ENCODE data around the gene PRKAB2. TPM values are rescaled to one million over a fixed set of nuclear protein-coding genes. Genes with fewer than 3 reads are reported as not detected.

The PRKAB2 gene
- total and polyA plus RNA-seq, 2 of the 13 experiments (the other 11 are each of a cell fraction or from before 2014, with no cell fraction given): 44.0 to 118 TPM

DNA sequence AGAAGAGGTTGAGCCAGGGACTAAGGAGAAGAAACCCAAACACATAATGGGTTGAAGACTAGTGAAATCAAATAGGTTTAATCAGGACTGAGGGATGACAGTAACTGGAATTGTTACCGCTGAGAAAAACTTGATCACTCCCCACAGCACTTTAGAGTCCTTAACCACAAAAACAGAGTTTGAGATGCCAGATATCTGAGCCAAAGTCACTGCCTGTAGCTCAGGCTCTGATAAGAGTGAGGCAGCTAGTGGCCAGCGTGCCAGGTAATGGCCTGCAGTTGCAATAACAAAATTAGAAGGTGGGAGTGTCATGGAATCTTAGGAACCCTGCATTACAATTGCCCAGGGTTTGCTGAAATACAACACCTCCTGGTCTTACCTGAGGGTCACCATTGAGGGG is 48.0 kb downstream of the PRKAB2 start (continued):
- TF ChIP-seq, protein P1, sequence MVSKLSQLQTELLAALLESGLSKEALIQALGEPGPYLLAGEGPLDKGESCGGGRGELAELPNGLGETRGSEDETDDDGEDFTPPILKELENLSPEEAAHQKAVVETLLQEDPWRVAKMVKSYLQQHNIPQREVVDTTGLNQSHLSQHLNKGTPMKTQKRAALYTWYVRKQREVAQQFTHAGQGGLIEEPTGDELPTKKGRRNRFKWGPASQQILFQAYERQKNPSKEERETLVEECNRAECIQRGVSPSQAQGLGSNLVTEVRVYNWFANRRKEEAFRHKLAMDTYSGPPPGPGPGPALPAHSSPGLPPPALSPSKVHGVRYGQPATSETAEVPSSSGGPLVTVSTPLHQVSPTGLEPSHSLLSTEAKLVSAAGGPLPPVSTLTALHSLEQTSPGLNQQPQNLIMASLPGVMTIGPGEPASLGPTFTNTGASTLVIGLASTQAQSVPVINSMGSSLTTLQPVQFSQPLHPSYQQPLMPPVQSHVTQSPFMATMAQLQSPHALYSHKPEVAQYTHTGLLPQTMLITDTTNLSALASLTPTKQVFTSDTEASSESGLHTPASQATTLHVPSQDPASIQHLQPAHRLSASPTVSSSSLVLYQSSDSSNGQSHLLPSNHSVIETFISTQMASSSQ (IDR thresholded peaks at IDR 0.05; ENCODE audit: low read depth): no peak
- TF ChIP-seq, protein P1 (CRISPR knock-in tag; IDR thresholded peaks at IDR 0.05; ENCODE audit: borderline replicate concordance): no peak
- no peak for TF ChIP-seq KDM5A (IDR thresholded peaks at IDR 0.05; ENCODE audit: borderline replicate concordance, low read length)
- TF ChIP-seq ZBTB8A (CRISPR knock-in tag; IDR thresholded peaks at IDR 0.05; ENCODE audit: borderline replicate concordance, low read depth): no peak
- TF ChIP-seq, protein P2, sequence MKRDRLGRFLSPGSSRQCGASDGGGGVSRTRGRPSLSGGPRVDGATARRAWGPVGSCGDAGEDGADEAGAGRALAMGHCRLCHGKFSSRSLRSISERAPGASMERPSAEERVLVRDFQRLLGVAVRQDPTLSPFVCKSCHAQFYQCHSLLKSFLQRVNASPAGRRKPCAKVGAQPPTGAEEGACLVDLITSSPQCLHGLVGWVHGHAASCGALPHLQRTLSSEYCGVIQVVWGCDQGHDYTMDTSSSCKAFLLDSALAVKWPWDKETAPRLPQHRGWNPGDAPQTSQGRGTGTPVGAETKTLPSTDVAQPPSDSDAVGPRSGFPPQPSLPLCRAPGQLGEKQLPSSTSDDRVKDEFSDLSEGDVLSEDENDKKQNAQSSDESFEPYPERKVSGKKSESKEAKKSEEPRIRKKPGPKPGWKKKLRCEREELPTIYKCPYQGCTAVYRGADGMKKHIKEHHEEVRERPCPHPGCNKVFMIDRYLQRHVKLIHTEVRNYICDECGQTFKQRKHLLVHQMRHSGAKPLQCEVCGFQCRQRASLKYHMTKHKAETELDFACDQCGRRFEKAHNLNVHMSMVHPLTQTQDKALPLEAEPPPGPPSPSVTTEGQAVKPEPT (CRISPR knock-in tag; IDR thresholded peaks at IDR 0.05; ENCODE audit: low read depth): no peak
- TF ChIP-seq SP2 (CRISPR knock-in tag; IDR thresholded peaks at IDR 0.05): no peak

DNA sequence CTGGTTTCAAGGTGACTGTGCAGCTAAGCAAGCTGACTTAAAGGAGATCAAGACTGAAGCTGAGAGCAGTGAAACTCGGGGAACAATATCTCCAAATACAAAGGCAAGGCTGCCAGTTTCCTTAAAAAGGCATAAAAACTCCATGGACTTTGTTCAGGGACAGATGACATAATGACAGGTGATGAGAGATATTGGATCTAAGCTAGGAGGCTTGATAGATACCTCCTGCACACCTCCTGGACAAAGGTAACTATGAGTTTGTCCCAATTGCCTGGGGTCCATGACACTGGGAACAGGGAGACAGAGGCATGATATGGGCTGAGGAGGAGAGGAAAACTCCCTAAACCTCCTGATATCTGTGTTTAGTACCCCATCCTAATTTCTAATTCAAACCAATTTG is 55.2 kb downstream of the PRKAB2 start:
- CTCF ChIA-PET (ENCODE audit: low intra/inter-chr PET ratio, low total read pairs): no interaction called here
- TF ChIP-seq, protein P3, sequence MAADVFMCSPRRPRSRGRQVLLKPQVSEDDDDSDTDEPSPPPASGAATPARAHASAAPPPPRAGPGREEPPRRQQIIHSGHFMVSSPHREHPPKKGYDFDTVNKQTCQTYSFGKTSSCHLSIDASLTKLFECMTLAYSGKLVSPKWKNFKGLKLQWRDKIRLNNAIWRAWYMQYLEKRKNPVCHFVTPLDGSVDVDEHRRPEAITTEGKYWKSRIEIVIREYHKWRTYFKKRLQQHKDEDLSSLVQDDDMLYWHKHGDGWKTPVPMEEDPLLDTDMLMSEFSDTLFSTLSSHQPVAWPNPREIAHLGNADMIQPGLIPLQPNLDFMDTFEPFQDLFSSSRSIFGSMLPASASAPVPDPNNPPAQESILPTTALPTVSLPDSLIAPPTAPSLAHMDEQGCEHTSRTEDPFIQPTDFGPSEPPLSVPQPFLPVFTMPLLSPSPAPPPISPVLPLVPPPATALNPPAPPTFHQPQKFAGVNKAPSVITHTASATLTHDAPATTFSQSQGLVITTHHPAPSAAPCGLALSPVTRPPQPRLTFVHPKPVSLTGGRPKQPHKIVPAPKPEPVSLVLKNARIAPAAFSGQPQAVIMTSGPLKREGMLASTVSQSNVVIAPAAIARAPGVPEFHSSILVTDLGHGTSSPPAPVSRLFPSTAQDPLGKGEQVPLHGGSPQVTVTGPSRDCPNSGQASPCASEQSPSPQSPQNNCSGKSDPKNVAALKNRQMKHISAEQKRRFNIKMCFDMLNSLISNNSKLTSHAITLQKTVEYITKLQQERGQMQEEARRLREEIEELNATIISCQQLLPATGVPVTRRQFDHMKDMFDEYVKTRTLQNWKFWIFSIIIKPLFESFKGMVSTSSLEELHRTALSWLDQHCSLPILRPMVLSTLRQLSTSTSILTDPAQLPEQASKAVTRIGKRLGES (CRISPR knock-in tag; IDR thresholded peaks at IDR 0.05; ENCODE audit: borderline replicate concordance): no peak
- no peak for TF ChIP-seq HMGA1 (CRISPR knock-in tag; conservative IDR thresholded peaks at IDR 0.05)
- TF ChIP-seq, protein P4, sequence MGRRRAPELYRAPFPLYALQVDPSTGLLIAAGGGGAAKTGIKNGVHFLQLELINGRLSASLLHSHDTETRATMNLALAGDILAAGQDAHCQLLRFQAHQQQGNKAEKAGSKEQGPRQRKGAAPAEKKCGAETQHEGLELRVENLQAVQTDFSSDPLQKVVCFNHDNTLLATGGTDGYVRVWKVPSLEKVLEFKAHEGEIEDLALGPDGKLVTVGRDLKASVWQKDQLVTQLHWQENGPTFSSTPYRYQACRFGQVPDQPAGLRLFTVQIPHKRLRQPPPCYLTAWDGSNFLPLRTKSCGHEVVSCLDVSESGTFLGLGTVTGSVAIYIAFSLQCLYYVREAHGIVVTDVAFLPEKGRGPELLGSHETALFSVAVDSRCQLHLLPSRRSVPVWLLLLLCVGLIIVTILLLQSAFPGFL (CRISPR knock-in tag; IDR thresholded peaks at IDR 0.05): no peak
- TF ChIP-seq ZNF777 (CRISPR knock-in tag; IDR thresholded peaks at IDR 0.05): no peak
- no peak for TF ChIP-seq ZNF350 (CRISPR knock-in tag; IDR thresholded peaks at IDR 0.05; ENCODE audit: borderline replicate concordance, low read depth)
- TF ChIP-seq ZNF678 (CRISPR knock-in tag; IDR thresholded peaks at IDR 0.05): no peak
- TF ChIP-seq ZNF136 (CRISPR knock-in tag; IDR thresholded peaks at IDR 0.05; ENCODE audit: low read depth): no peak
- no peak for TF ChIP-seq KAT7 (CRISPR knock-in tag; IDR thresholded peaks at IDR 0.05; ENCODE audit: borderline replicate concordance)
- Histone ChIP-seq H2AFZ (ENCODE audit: low read length) (no peak overlapping the region), H4K20me1 (ENCODE audit: insufficient read depth, low read length) (no peaks in the 10 kb centered on the region), H3K27ac (ENCODE audit: extremely low read length, insufficient read depth, low read length) (no peak overlapping the region), H3K9ac (ENCODE audit: insufficient read depth, low read depth, low read length) (no peak overlapping the region), H3K4me2 (ENCODE audit: low read depth, low read length) (no peak overlapping the region), H3K4me3 (replicated peaks in 1 of 3; ENCODE audit: insufficient read depth in 1 of 3, low read depth in 2 of 3, low read length in 3 of 3) (no peak overlapping the region), H3K36me3 (replicated peaks in 1 of 2; ENCODE audit: control insufficient read depth in 1 of 2, insufficient read depth in 2 of 2, low read length in 2 of 2) (no peaks in the 10 kb centered on the region), H3K27me3 (ENCODE audit: control insufficient read depth in 1 of 2, insufficient read depth in 2 of 2, low read length in 2 of 2) (peaks cover 0 to 7% of the 10 kb centered on the region in 2 experiments; a peak in 2 of 5 replicates), H3K9me3 (ENCODE audit: low read length) (no peaks in the 10 kb centered on the region), H3K79me2 (ENCODE audit: insufficient read depth, low read length) (no peaks in the 10 kb centered on the region), H3K4me1 (ENCODE audit: insufficient read depth, low read length) (0 out of 2 replicates have a peak, but pooled peaks cover 3% of the 10 kb centered on the region)
- FAIRE-seq: no peak
- in situ Hi-C loops (cut with HindIII; ENCODE audit: extremely low pct_ligation_motif_present, low pct_unique_long_range_greater_than_20kb): no loop called here
- intact Hi-C loops (cut with micrococcal nuclease; ENCODE audit: unreplicated experiment): no loop called here
- 0% methylated on average over 1 of the region's 1 CpG for WGBS (ENCODE audit: low lambda C conversion rate)
- BruUV-seq (replicated peaks): no TSS peak
- POLR2A ChIA-PET: no interaction called here
- no peak for ATAC-seq
- no peak for DNase-seq (ENCODE audit: low spot score)
